ENCODE results near the gene EIF5B.

GRCh38 chr2:99430614-99431291 is 93.6 kb downstream of the EIF5B start:
- TF ChIP-seq POLR2A (IDR thresholded peaks at IDR 0.05) (no peak), CTCF (IDR thresholded peaks at IDR 0.05) (no peak), EP300 (IDR thresholded peaks at IDR 0.05) (no peak)

Measured in ovary (tissue), 3 donors.